Measurements from ENCODE around the gene IFT27.

IFT27 gene

DNA sequence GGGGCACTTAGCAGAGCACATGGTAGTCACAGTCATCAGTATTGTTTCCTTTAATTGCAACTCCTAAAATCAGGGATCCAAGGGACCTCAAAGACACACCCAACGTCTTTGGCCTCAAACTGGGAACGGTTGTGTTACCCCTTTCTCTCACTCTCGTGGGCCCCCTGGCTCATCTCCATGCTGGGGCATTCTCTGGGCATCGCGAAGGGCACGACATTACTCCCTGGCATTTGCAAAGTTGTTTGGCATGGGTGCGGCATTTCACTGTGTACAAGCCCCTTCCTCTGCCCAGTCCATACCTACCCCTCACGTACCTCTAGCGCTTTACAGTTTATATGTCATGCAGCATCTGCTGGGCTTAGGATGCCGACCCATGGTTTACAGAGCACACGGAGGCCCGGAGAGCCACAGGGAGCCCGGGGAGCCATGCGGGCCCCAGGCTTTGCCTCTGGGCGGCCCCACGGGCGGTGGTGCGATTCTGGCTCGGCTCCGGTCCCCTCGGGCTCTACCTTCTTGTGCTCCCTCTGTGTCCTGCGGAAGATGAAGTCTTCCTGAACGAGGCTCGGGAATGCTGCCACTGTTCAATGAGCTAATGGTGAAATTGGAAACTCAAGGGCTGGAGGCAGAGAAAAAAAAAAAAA lies 50.4 kb downstream of the IFT27 start:
- Histone ChIP-seq H3K9ac (no peak overlapping the region), H3K27ac (no peak overlapping the region), H3K79me2 (ENCODE audit: insufficient read depth, low read depth) (no peaks in the 10 kb centered on the region), H4K20me1 (ENCODE audit: insufficient read depth) (no peaks in the 10 kb centered on the region), H2AFZ (ENCODE audit: low read depth) (no peak overlapping the region), H3K36me3 (ENCODE audit: insufficient read depth) (no peaks in the 10 kb centered on the region), H3K4me2 (no peak overlapping the region), H3K27me3 (ENCODE audit: insufficient read depth, low read depth) (peaks cover 85% of the 10 kb centered on the region), H3K4me3 (IDR thresholded peaks at IDR 0.05; ENCODE audit: insufficient read depth, low read depth, low read length) (no peak overlapping the region), H3K4me1 (ENCODE audit: low read depth, poor library complexity, severe bottlenecking) (no peaks in the 10 kb centered on the region)
- TF ChIP-seq, protein P1, sequence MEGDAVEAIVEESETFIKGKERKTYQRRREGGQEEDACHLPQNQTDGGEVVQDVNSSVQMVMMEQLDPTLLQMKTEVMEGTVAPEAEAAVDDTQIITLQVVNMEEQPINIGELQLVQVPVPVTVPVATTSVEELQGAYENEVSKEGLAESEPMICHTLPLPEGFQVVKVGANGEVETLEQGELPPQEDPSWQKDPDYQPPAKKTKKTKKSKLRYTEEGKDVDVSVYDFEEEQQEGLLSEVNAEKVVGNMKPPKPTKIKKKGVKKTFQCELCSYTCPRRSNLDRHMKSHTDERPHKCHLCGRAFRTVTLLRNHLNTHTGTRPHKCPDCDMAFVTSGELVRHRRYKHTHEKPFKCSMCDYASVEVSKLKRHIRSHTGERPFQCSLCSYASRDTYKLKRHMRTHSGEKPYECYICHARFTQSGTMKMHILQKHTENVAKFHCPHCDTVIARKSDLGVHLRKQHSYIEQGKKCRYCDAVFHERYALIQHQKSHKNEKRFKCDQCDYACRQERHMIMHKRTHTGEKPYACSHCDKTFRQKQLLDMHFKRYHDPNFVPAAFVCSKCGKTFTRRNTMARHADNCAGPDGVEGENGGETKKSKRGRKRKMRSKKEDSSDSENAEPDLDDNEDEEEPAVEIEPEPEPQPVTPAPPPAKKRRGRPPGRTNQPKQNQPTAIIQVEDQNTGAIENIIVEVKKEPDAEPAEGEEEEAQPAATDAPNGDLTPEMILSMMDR (conservative IDR thresholded peaks at IDR 0.05; ENCODE audit: low read depth, low read length) = no peak

GRCh38 chr22:36724836-36725235 lies 51.1 kb downstream of the IFT27 start:
- Histone ChIP-seq H3K36me3 (ENCODE audit: insufficient read depth) (no peaks in the 10 kb centered on the region), H3K4me2 (no peak overlapping the region), H2AFZ (ENCODE audit: low read depth) (no peak overlapping the region), H4K20me1 (ENCODE audit: insufficient read depth) (no peaks in the 10 kb centered on the region), H3K9ac (no peak overlapping the region), H3K4me3 (IDR thresholded peaks at IDR 0.05; ENCODE audit: insufficient read depth, low read depth, low read length) (no peak overlapping the region), H3K27ac (no peak overlapping the region), H3K27me3 (ENCODE audit: insufficient read depth, low read depth) (peaks cover 90% of the 10 kb centered on the region), H3K4me1 (ENCODE audit: low read depth, poor library complexity, severe bottlenecking) (no peaks in the 10 kb centered on the region), H3K79me2 (ENCODE audit: insufficient read depth, low read depth) (no peaks in the 10 kb centered on the region)
- TF ChIP-seq, protein P1 (conservative IDR thresholded peaks at IDR 0.05; ENCODE audit: low read depth, low read length) = no peak

- Histone ChIP-seq H3K4me3 (IDR thresholded peaks at IDR 0.05; ENCODE audit: insufficient read depth, low read depth, low read length) (no peak overlapping the region), H3K79me2 (ENCODE audit: insufficient read depth, low read depth) (no peaks in the 10 kb centered on the region), H3K4me1 (ENCODE audit: low read depth, poor library complexity, severe bottlenecking) (no peaks in the 10 kb centered on the region), H4K20me1 (ENCODE audit: insufficient read depth) (no peaks in the 10 kb centered on the region), H3K27ac (no peak overlapping the region), H3K9ac (no peak overlapping the region), H3K36me3 (ENCODE audit: insufficient read depth) (no peaks in the 10 kb centered on the region), H2AFZ (ENCODE audit: low read depth) (no peak overlapping the region), H3K4me2 (no peak overlapping the region), H3K27me3 (ENCODE audit: insufficient read depth, low read depth) (peaks cover 93% of the 10 kb centered on the region)
- TF ChIP-seq, protein P1 (conservative IDR thresholded peaks at IDR 0.05; ENCODE audit: low read depth, low read length) = no peak
Observed at GRCh38 chr22:36722055-36722454, 53.9 kb downstream of the IFT27 start.

DNA sequence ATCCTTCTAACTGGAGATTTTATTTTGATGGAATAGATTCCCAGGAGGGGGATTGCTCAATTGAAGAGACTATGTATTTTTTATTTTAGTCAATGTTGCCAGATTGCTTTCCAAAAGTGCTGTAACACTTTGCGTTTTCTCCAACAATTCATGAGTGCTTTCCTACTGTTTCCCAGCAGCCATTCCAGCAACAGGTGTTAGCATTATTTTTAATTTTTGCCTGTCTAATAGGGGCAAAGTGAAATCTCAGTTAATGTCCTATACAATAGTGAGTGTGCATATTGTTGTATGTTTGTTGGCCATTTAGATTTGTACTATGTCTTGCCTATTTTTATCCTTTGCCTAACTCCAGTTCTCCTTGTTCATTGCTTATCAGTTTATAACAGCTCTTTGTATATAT lies 60.3 kb downstream of the IFT27 start:
- H3K27me3 ChIP-seq (ENCODE audit: insufficient read depth, low read depth) = peaks cover 87% of the 10 kb centered on the region; the same call in 1 of the 2 replicates
- no peaks in the 10 kb centered on the region for H3K36me3 ChIP-seq (ENCODE audit: insufficient read depth)
- H2AFZ ChIP-seq (ENCODE audit: low read depth) = no peak overlapping the region
- H3K79me2 ChIP-seq (ENCODE audit: insufficient read depth, low read depth) = no peaks in the 10 kb centered on the region
- TF ChIP-seq, protein P1 (conservative IDR thresholded peaks at IDR 0.05; ENCODE audit: low read depth, low read length) = no peak
- no peaks in the 10 kb centered on the region for H4K20me1 ChIP-seq (ENCODE audit: insufficient read depth)
- no peak overlapping the region for H3K4me3 ChIP-seq (IDR thresholded peaks at IDR 0.05; ENCODE audit: insufficient read depth, low read depth, low read length)
- H3K4me1 ChIP-seq (ENCODE audit: low read depth, poor library complexity, severe bottlenecking) = no peaks in the 10 kb centered on the region
- H3K9ac ChIP-seq = no peak overlapping the region
- no peak overlapping the region for H3K27ac ChIP-seq
- H3K4me2 ChIP-seq = no peak overlapping the region

Measured in KMS-11 (cell line).